K562 (cell line): ENCODE results near the gene FGG.

Source experiments
- CTCF ChIP-seq, 3 experiments: IDR thresholded peaks in 2 of 3; conservative IDR thresholded peaks in 1 of 3; 2 replicates each; pipeline ENCODE4 v1.5.1; 2011 to 2012; ENCODE audit warnings: low read length in 3 of 3, mild to moderate bottlenecking in 3 of 3, control low read depth in 2 of 3, improper control_type of control experiment in 1 of 3, inconsistent platforms in 1 of 3, low read depth in 1 of 3, mixed read lengths in 1 of 3, moderate library complexity in 1 of 3; ENCODE audit not compliant: insufficient read depth in 2 of 3
- E2F5 ChIP-seq: sonication (generic); formaldehyde crosslinking; IDR thresholded peaks from 2 replicates; pipeline ENCODE4 v1.8.0; 2022; ENCODE audit warnings: mild to moderate bottlenecking, missing genetic modification reagents
- ELK1 ChIP-seq: sonication (generic); formaldehyde crosslinking; IDR thresholded peaks from 2 replicates; pipeline ENCODE4 v1.8.1; 2022; ENCODE audit warnings: missing genetic modification reagents
- EP300 ChIP-seq: IDR thresholded peaks from 2 replicates; pipeline ENCODE4 v1.6.1; 2012; ENCODE audit warnings: low read length, improper control_type of control experiment
- GTF2F1 ChIP-seq: IDR thresholded peaks from 2 replicates; pipeline ENCODE4 v1.6.1; 2011; ENCODE audit warnings: low read depth, low read length, improper control_type of control experiment
- RCOR1 ChIP-seq, 2 experiments: IDR thresholded peaks; 2 replicates each; pipeline ENCODE4 v1.6.1; 2012; ENCODE audit warnings: low read depth in 2 of 2, low read length in 2 of 2, borderline replicate concordance in 1 of 2, improper control_type of control experiment in 1 of 2
- SAP30 ChIP-seq: fragments of 200-600 bp; sonication (generic); IDR thresholded peaks from 2 replicates; pipeline ENCODE4 v1.6.1; 2012; ENCODE audit warnings: borderline replicate concordance, low read depth, mild to moderate bottlenecking, moderate library complexity, low read length, control low read depth, inconsistent platforms; ENCODE audit not compliant: insufficient read depth, poor library complexity, severe bottlenecking
- YY1 ChIP-seq, 3 experiments: IDR thresholded peaks; 2 replicates each; pipeline ENCODE4 v1.6.1; 2011; ENCODE audit warnings: low read length in 2 of 3, mild to moderate bottlenecking in 2 of 3, moderate library complexity in 2 of 3, borderline replicate concordance in 1 of 3, control low read depth in 1 of 3, low read depth in 1 of 3; ENCODE audit not compliant: insufficient read depth in 3 of 3, insufficient replicate concordance in 2 of 3, control insufficient read depth in 1 of 3, insufficient read length in 1 of 3; ENCODE audit errors: extremely low read depth in 1 of 3
- ZNF263 ChIP-seq: sonication (generic); formaldehyde crosslinking; IDR thresholded peaks from 2 replicates; pipeline ENCODE4 v1.8.0; 2022; ENCODE audit warnings: mild to moderate bottlenecking, missing genetic modification reagents, borderline replicate concordance
- TF ChIP-seq, protein P1 (sequence below): fragments of 450-650 bp; IDR thresholded peaks from 2 replicates; pipeline ENCODE4 v1.6.1; 2016

DNA sequence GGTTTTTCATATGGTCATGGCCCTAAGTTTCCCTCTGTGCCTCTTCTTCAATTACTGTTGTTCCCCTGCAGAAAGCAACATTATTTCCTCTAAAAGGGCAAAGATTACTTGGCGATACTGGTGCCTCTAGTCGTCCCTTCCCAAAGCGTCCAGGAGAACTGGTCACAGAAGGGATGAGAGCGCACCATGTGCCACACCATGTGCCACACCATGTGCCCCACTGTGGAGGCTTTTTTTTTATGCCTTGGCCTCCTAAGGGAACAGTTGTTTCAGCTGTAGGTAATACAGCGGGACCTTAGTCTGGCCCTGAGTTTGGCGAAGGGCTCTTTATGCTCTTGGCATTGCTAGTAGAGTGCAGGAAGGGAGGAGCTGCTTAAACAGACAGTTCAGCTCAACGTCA, 11.5 kb upstream of the FGG start:
- TF ChIP-seq ELK1 (CRISPR knock-in tag) (no peak), CTCF (IDR thresholded peaks at IDR 0.05 in 2 of 3, conservative IDR thresholded peaks at IDR 0.05 in 1 of 3; ENCODE audit: insufficient read depth in 2 of 3, low read depth in 1 of 3, low read length in 3 of 3) (no peak), RCOR1 (IDR thresholded peaks at IDR 0.05; ENCODE audit: borderline replicate concordance in 1 of 2, low read depth in 2 of 2, low read length in 2 of 2) (no peak), SAP30 (no peak), YY1 (IDR thresholded peaks at IDR 0.05; ENCODE audit: borderline replicate concordance in 1 of 3, control insufficient read depth in 1 of 3, extremely low read depth in 1 of 3, insufficient read depth in 3 of 3, insufficient read length in 1 of 3, insufficient replicate concordance in 2 of 3, low read depth in 1 of 3, low read length in 2 of 3) (no peak), GTF2F1 (no peak), EP300 (no peak), E2F5 (CRISPR knock-in tag) (no peak), ZNF263 (CRISPR knock-in tag) (no peak)
- TF ChIP-seq, protein P1, sequence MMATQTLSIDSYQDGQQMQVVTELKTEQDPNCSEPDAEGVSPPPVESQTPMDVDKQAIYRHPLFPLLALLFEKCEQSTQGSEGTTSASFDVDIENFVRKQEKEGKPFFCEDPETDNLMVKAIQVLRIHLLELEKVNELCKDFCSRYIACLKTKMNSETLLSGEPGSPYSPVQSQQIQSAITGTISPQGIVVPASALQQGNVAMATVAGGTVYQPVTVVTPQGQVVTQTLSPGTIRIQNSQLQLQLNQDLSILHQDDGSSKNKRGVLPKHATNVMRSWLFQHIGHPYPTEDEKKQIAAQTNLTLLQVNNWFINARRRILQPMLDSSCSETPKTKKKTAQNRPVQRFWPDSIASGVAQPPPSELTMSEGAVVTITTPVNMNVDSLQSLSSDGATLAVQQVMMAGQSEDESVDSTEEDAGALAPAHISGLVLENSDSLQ: no peak
